ENCODE measurements around the gene LDB2.

DNA sequence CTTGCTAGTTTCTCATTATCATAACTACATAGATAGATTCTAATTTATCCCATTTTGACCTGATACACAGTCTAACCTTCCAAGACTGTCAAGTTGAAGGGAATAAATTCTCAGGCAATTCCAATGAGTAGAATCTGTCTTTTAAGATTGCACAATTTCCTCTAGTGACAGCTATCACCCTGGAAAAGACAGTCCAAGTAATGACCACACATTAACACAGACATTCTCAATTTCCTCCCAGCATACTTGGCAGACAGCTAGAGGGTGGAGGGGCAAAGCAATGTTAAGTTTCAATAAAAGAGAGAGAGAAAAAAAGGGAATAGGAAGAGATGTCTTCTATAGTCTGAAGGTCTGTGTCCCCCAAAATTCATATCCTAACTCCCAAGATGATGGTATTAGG, 234.7 kb downstream of the LDB2 start:
- TF ChIP-seq, protein P1, sequence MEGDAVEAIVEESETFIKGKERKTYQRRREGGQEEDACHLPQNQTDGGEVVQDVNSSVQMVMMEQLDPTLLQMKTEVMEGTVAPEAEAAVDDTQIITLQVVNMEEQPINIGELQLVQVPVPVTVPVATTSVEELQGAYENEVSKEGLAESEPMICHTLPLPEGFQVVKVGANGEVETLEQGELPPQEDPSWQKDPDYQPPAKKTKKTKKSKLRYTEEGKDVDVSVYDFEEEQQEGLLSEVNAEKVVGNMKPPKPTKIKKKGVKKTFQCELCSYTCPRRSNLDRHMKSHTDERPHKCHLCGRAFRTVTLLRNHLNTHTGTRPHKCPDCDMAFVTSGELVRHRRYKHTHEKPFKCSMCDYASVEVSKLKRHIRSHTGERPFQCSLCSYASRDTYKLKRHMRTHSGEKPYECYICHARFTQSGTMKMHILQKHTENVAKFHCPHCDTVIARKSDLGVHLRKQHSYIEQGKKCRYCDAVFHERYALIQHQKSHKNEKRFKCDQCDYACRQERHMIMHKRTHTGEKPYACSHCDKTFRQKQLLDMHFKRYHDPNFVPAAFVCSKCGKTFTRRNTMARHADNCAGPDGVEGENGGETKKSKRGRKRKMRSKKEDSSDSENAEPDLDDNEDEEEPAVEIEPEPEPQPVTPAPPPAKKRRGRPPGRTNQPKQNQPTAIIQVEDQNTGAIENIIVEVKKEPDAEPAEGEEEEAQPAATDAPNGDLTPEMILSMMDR (IDR thresholded peaks at IDR 0.05) = no peak
- no peak for TF ChIP-seq POLR2A (IDR thresholded peaks at IDR 0.05)

All from heart left ventricle (tissue), 13 donors.